Natural killer cell (primary cell): ENCODE measurements around the gene CYTH4. TPM values are rescaled to one million over a fixed set of nuclear protein-coding genes. Genes with fewer than 3 reads are reported as not detected.

ENCODE experiments used
- ATAC-seq, 3 donors: fragments of 150-1000 bp in 2 of 3; fragments of 200-7000 bp in 1 of 3; cut with Tn5 transposase; 1 replicate in 1 of 3; 2 replicates in 2 of 3; pipeline ENCODE4 v1.10.0; 2021; ENCODE audit warnings: mild to moderate bottlenecking in 2 of 3, moderate library complexity in 2 of 3
- DNase-seq, 2 donors: peaks; one replicate each; pipeline versions ENCODE4 v3.0.0 to v3.0.0-alpha.2; 2013 to 2021; ENCODE audit warnings: mixed read lengths in 1 of 2
- H3K27ac ChIP-seq: one replicate; pipeline ENCODE4 v1.5.1; 2013; ENCODE audit warnings: mild to moderate bottlenecking, low read length
- H3K27me3 ChIP-seq: one replicate; pipeline ENCODE4 v1.6.1; 2013; ENCODE audit warnings: low read length; ENCODE audit not compliant: control insufficient read depth, insufficient read depth
- H3K36me3 ChIP-seq: one replicate; pipeline ENCODE4 v1.6.1; 2013; ENCODE audit warnings: low read length; ENCODE audit not compliant: control insufficient read depth, insufficient read depth
- H3K4me1 ChIP-seq: one replicate; pipeline ENCODE4 v1.6.1; 2013; ENCODE audit warnings: low read length; ENCODE audit not compliant: control insufficient read depth, insufficient read depth
- H3K4me3 ChIP-seq: one replicate; pipeline ENCODE4 v1.5.1; 2013; ENCODE audit warnings: low read length
- H3K9me3 ChIP-seq: one replicate; pipeline ENCODE4 v1.6.1; 2013; ENCODE audit warnings: low read length; ENCODE audit not compliant: control insufficient read depth, insufficient read depth
- H3K27ac Mint-ChIP-seq, 2 donors: one replicate each; pipeline ENCODE4 v1.8.0; 2022; ENCODE audit warnings: mild to moderate bottlenecking in 2 of 2, mixed read lengths in 2 of 2, moderate library complexity in 1 of 2
- H3K27me3 Mint-ChIP-seq, 2 donors: one replicate each; pipeline ENCODE4 v1.8.0; 2022; ENCODE audit warnings: low read depth in 2 of 2, mixed read lengths in 2 of 2
- H3K36me3 Mint-ChIP-seq: one replicate; pipeline ENCODE4 v1.8.0; 2022; ENCODE audit warnings: mixed read lengths
- H3K4me1 Mint-ChIP-seq, 2 donors: one replicate each; pipeline ENCODE4 v1.8.0; 2022; ENCODE audit warnings: mixed read lengths in 2 of 2
- H3K4me3 Mint-ChIP-seq: one replicate; pipeline ENCODE4 v1.8.0; 2022; ENCODE audit warnings: mild to moderate bottlenecking, moderate library complexity, mixed read lengths
- H3K9me3 Mint-ChIP-seq, 2 donors: one replicate each; pipeline ENCODE4 v1.8.0; 2022; ENCODE audit warnings: mixed read lengths in 2 of 2
- CTCF ChIP-seq: fragments of 200-600 bp; IDR thresholded peaks from one replicate; pipeline ENCODE4 v1.8.0; 2022; ENCODE audit warnings: antibody characterized with exemption
- WGBS: methylation state at CpG from one replicate; pipeline ENCODE4 v1.1.7; 2013; ENCODE audit warnings: missing lambda C conversion rate; ENCODE audit not compliant: insufficient coverage; 5-methylcytosine and 5-hydroxymethylcytosine counted together
- intact Hi-C: fragments of 100-400 bp; cut with micrococcal nuclease; formaldehyde crosslinking; loops from one replicate; pipeline ENCODE4 v1.14.2; 2022
- total RNA-seq, 4 donors: library from RNA; stranded (reverse); fragments of 120-200 nt in 1 of 4; gene quantifications; one replicate each; pipeline versions ENCODE4 v1.2.3 to v1.2.4, GENCODE V29; 2013 to 2022

The CYTH4 gene
- total RNA-seq, 3 donors from 2014 or later (not counting 1 experiment from before 2014, with no cell fraction given), result 219 to 260 (median 249) TPM

DNA sequence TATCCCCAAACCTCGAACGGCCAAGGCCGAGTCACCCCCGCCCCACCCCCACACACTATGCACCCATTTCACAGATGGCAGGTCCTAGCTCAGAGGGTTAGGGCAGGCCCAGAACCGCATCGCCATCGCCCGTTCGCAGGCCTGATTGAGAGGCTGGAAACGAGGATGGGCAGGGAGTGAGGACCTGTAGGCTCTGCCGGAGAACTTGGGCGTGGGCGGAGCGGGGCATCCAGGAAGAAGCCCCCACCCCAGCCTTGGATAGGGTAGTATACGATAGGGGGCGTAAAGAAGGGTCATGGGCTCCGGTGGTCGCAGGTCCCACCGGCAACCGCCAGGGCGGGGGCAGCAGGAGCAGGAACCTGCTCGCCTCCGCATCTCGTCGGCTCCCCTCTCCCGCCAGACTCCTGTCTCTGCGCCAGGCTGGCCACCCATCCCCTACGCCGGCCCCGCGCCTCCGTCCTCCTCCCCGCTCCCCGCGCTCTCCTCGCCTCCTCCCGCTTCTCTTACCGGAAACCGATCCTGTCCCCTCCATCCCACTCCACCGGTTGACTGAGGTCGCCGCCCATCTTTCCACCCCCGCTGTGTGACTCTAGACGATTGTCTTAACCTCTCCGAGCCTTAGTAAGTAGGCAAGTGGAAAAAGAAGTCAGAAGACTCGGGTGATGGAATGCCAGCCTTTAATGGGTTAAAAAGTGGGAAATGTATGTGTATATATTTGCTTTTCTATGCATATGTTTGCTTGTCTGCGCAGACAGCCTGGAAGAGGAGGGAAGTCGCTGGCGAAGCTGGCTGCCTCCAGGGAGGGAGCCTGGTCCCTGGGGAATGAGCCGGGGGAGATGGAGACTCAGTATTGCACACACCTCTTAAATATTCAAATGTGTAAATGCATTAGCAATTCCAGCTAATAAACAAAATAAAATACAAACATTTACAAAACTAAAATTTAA lies 52.8 kb downstream of the CYTH4 start:
- no peaks in the 10 kb centered on the region for H3K9me3 Mint-ChIP-seq
- H3K4me1 Mint-ChIP-seq, result peaks cover 0 to 6% of the 10 kb centered on the region in 2 donors
- H3K27ac Mint-ChIP-seq, result no peak overlapping the region
- Histone ChIP-seq H3K36me3 (no peaks in the 10 kb centered on the region), H3K27ac (no peak overlapping the region), H3K4me1 (peaks cover 3% of the 10 kb centered on the region), H3K9me3 (peaks cover 3% of the 10 kb centered on the region), H3K4me3 (no peak overlapping the region), H3K27me3 (peaks cover 34% of the 10 kb centered on the region)
- H3K4me3 Mint-ChIP-seq, result no peak overlapping the region
- DNase-seq, result no peak
- intact Hi-C loops, result no loop called here
- peak in 1 of 3 donors; percentile 24 for ATAC-seq
- TF ChIP-seq CTCF, result no peak
- H3K36me3 Mint-ChIP-seq, result no peaks in the 10 kb centered on the region
- 12% methylated on average over 49 of the region's 50 CpGs for WGBS
- peaks cover 29 to 41% of the 10 kb centered on the region in 2 donors for H3K27me3 Mint-ChIP-seq

GRCh38 chr22:37335806-37336199 lies 53.5 kb downstream of the CYTH4 start:
- no peak for TF ChIP-seq CTCF
- no peak overlapping the region for H3K27ac ChIP-seq
- no peaks in the 10 kb centered on the region for H3K36me3 Mint-ChIP-seq
- H3K36me3 ChIP-seq, result no peaks in the 10 kb centered on the region
- H3K27me3 Mint-ChIP-seq, result peaks cover 29 to 41% of the 10 kb centered on the region in 2 donors
- H3K9me3 Mint-ChIP-seq, result no peaks in the 10 kb centered on the region
- peaks cover 3% of the 10 kb centered on the region for H3K9me3 ChIP-seq
- ATAC-seq (no peak), DNase-seq (no peak)
- H3K27ac Mint-ChIP-seq, result no peak overlapping the region
- peaks cover 31% of the 10 kb centered on the region for H3K27me3 ChIP-seq
- no peak overlapping the region for H3K4me3 ChIP-seq
- H3K4me3 Mint-ChIP-seq, result no peak overlapping the region
- H3K4me1 ChIP-seq, result peaks cover 3% of the 10 kb centered on the region
- WGBS, result 51% methylated on average over 5 of the region's 7 CpGs
- H3K4me1 Mint-ChIP-seq, result peaks cover 0 to 6% of the 10 kb centered on the region in 2 donors
- intact Hi-C loops, result no loop called here

- Mint-ChIP-seq H3K9me3 (no peaks in the 10 kb centered on the region), H3K27ac (no peak overlapping the region), H3K36me3 (no peaks in the 10 kb centered on the region), H3K4me1 (peaks cover 0 to 6% of the 10 kb centered on the region in 2 donors), H3K27me3 (peaks cover 29 to 41% of the 10 kb centered on the region in 2 donors), H3K4me3 (no peak overlapping the region)
- Histone ChIP-seq H3K4me1 (peaks cover 3% of the 10 kb centered on the region), H3K27me3 (peaks cover 31% of the 10 kb centered on the region), H3K27ac (no peak overlapping the region), H3K36me3 (no peaks in the 10 kb centered on the region), H3K9me3 (peaks cover 3% of the 10 kb centered on the region), H3K4me3 (no peak overlapping the region)
- no peak for ATAC-seq
- intact Hi-C loops, result no loop called here
- no peak for TF ChIP-seq CTCF
- DNase-seq, result no peak
- 83% methylated on average over 8 of the region's 8 CpGs for WGBS
Observed at GRCh38 chr22:37336579-37336978, 54.3 kb downstream of the CYTH4 start.
